HG03196 (cell line): ENCODE results near the gene TUBGCP6.
A peak's percentile ranks its signal among the peaks of the same experiment; 100 is the strongest.

Experiments
- ATAC-seq: cut with Tn5 transposase; IDR thresholded peaks from one replicate; pipeline ENCODE4 v1.9.1; 2021; ENCODE audit not compliant: unreplicated experiment

TUBGCP6 gene

GRCh38 chr22:50244420-50245213, at the start of gene TUBGCP6:
TSS of gene TUBGCP6 (minus strand) at chr22:50245023. CDS start at chr22:50244459, 564 bp downstream.
- ATAC-seq = peak; percentile 65

- no peak for ATAC-seq
These were observed 49.5 kb upstream of the TUBGCP6 start for GRCh38 chr22:50294319-50294656.

GRCh38 chr22:50293441-50294318, 48.9 kb upstream of the TUBGCP6 start:
- no peak for ATAC-seq

DNA sequence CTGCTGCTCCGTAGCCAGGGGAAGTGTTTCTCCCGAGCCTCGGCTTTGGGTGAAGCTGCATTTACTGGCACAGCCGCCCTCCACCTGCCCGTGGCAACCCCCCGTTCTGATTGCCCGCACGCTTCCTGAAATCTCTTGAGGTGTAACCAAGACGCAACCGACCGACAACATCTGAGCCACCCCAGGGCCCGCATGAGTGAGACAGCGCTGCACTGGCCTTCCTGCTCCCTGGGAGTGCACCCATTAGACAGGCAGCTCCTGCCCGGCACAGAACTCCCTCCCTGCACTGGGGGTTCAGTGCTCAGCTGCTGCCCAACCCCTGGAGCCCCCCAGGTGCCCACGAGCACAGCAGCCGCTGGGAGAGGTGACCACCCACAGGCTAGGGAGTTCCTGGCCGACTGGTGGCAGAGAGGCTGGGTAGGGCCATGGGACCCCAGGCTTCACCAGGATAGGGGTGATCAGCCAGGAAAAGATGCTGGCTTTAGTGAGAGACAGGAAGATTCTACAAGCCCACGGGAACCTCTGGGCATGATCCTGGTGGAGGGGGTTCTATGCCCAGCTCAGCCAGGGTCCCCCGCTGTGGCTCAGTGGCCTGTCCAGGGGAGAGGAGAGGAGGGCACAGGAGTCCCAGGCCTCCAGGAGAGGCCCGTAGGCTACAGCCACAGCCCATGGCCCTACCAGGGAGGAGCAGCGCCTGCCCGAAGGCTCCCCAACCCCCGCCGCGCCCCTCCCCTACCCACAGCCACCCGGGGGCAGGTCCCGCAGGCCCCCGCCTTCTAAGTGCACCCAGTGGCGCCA, 48.0 kb upstream of the TUBGCP6 start:
- no peak for ATAC-seq

GRCh38 chr22:50289942-50290630, 45.3 kb upstream of the TUBGCP6 start:
- no peak for ATAC-seq

- no peak for ATAC-seq
These were observed 44.5 kb upstream of the TUBGCP6 start for GRCh38 chr22:50289151-50289941.

DNA sequence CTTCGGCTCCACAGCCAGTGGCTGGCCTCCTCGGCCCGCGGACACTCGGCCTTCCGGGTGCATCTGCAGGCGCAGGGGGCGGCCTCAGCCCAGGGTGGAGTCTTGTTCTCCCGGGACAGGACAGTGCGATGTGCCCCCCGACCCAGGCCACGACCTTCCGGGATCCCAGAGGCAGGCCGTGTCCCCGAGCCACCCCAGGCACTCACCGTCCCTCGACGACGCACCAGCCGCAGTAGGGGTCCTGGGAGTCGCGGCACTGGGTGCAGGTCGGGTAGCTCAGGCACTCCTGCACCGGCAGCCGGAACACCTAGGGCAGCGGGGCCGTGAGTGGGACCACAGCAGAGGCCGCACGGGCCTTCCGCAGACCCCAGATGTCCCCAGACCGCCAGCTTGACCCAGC, 42.9 kb upstream of the TUBGCP6 start:
- ATAC-seq = no peak

DNA sequence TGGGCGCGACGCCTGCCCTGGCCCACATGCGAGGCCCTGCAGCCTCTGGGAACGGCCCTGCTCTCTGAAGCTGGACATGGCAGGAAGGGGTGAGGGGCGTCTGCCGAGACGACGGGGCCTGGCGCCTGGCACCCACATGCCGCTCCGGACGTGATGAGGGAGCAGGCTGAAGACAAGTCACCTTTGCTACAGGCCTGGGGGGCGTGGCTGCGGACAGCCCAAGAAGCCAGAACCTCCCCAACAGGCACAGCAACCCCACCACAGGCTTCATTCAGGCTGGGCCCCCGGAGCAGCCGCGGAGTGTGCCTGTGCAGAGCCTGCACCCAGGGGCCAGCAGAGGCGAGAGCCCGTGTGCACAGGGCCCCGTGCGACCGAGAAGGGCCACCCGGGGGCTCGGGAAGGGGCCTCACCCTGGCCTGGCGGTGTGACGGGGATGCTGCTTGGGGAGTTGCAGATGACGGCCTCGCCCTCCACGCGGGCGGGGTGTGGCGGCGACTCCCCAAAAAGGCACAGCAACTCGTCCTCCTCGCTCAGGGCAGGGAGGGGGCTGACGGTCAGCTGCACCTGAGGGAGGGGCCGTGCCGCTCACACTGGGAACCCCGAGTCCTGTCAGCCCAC, 42.0 kb upstream of the TUBGCP6 start:
- no peak for ATAC-seq

- ATAC-seq = no peak
These were observed 41.5 kb upstream of the TUBGCP6 start for GRCh38 chr22:50286275-50286674.

- no peak for ATAC-seq
These were observed 40.9 kb upstream of the TUBGCP6 start for GRCh38 chr22:50285568-50286229.

DNA sequence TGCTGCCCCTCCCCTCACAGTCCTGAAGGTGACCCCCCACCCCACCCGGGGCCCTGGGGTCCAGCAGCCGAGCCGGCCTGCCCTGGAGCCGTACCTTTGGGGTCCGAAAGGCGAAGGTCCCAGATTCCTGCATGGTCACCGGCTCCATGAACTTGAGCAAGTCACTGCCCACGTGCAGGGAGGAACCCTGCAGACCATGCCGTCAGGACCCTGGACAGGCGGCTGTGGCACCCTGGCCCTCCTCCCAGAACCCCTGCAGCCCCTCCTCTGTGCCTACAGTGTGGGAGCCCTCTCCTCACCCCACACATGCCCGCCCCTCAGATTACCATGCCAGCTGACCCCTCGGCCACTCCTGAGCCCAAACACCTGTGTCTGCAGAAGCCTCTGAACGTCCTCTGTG, 39.7 kb upstream of the TUBGCP6 start:
- ATAC-seq = no peak

- no peak for ATAC-seq
These were observed 39.0 kb upstream of the TUBGCP6 start for GRCh38 chr22:50283821-50284220.

- no peak for ATAC-seq
These were observed 37.7 kb upstream of the TUBGCP6 start for GRCh38 chr22:50282361-50283155.

GRCh38 chr22:50281957-50282356, 37.1 kb upstream of the TUBGCP6 start:
- no peak for ATAC-seq

- ATAC-seq = no peak
These were observed 36.5 kb upstream of the TUBGCP6 start for GRCh38 chr22:50281384-50281760.

DNA sequence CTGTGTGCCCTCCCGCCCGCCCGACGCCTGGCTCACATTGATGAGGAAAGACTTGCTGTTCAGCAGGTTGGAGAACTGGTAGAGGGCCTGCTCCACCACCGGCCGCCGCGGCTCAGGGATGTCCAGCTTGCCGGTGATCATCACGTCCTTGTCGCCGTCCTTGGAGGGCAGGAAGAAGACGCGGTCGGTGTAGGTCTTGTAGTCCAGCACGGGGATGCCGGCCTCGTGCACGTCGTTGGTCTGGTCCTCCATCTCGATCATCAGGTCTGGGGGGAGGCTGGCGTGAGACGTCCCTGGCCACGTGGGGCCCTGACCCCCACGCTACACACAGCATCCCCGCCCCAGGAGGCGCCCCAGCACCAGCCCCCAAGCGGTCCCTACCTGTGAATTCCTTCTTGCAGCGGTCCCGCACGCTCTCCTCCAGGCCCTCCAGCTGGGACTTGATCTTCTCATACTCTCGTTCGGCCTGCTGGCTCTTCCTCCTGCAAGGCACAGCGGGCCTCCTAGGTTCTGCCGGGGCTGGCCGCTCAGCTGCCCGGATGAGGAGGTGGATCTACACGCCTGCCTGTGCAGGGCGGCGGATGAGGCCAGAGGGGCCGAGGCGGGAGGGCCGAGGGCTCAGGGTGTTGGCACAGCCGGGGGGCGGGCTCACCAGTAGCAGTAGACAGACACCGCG, 36.0 kb upstream of the TUBGCP6 start:
- no peak for ATAC-seq

DNA sequence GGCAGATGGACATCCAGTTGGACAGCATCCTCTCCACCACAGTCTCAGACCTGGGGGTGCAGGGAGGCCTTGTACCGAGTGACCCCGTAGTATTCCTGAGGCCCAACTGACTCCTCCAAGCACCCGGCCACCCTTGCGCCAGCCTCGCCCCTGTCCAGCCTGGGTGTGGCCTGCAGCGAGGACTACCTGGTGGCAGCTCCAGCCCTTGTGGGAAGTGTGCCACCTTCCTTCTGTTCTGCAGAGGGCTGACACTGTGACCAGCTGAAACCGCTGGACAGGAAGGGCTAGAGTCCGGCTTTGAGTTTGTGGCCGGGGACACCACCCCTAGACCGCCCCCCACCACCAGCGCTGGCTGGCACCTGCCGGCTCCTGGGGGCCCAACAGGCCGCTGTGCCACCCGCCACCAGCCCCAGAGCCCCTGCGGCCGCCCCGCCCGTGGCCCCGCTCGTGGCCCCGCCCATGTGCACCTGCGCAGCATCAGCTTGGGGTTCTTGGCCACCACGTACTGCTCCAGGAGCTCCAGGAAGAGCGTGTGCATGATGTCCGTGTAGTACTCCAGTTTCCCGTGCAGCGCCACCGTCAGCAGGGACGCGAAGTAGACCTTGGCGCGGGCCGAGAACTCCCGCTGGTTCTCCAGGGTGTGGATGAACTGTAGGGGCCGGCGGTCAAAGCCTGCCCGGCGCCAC, 35.3 kb upstream of the TUBGCP6 start:
- ATAC-seq = no peak
